GM19240 (cell line): ENCODE measurements around the gene DGKG.

Experiments
- DNase-seq: peaks from one replicate; pipeline ENCODE4 v3.0.0; 2011; ENCODE audit warnings: low spot score; ENCODE audit not compliant: insufficient read length

Gene DGKG

DNA sequence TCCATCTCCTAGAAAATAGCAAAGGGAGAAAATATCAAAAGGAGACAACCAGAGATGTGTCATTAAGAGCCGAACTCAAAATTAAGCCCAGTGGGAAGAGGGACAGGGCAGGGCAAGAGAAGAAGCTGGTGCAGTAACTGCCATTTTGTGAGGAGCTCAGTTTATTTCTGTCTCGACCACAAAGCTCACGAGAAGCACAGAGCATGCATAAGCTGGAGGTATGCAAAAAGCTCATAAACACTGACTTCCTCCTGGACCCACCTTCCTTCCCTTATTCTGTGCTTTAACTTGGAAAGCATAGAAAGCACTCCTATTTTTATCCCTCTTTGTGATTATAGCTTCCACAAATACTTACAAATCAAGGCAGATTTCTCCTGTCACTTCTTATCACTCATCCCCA is 81.3 kb downstream of the DGKG start:
- DNase-seq: no peak

GRCh38 chr3:186277268-186277909 is 84.6 kb downstream of the DGKG start:
- no peak for DNase-seq

DNA sequence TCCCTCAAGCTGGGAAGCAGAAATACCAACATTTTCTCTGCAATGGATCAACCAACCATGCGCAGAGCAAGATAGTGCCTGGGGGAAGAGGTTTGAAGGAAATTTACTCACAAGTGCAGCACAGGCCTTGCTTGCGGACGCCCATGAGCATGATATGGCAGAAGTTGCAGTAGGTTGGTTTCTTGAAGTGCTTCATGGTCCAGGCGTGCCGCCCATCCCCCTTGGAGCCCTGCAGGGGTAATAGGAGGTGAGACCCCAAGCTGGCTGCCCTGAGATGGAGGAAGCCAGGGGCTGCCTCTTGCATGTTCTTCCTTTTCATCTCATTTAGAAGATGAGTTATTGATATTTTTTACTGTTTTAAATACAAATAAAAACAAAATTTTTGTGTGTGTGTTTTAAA is 86.6 kb downstream of the DGKG start:
- no peak for DNase-seq

DNA sequence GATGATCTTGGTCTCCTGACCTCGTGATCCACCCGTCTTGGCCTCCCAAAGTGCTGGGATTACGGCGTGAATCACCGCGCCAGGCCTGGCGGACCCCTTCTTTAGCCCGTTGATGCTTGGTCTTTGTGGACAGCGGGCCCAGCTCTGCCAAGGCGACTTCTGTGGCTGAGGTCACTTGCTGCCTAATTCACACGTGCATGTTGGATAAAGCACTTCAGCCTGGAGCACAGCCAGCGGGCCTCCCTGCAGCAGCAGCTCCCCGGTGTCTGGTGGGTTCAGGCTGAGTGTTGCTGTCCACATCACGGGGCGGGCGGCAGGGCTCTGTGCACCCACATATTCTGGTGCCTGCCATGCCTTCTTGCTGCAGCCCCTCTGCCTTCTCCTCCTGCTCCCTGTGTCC is 88.4 kb downstream of the DGKG start:
- DNase-seq: no peak

DNA sequence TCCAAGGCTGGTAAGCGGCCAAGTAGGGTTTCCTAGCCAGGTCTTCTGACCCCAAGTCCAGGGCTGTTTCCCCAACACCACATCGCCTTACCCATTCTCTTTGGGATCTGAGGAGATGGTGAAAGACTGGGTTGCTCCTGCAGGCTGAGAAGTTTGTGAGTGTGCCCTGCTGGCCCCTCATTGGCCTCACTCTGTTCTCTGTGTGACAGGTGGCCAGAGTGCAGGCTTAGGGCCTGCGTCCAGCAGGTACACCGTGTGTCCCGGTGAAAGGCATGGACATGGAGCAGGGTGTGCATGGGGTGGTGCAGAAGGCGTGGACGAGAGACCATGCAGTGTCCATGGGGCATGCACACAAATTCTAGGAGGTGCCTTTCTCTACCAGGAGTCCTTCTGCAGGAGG is 91.3 kb downstream of the DGKG start:
- DNase-seq: no peak

DNA sequence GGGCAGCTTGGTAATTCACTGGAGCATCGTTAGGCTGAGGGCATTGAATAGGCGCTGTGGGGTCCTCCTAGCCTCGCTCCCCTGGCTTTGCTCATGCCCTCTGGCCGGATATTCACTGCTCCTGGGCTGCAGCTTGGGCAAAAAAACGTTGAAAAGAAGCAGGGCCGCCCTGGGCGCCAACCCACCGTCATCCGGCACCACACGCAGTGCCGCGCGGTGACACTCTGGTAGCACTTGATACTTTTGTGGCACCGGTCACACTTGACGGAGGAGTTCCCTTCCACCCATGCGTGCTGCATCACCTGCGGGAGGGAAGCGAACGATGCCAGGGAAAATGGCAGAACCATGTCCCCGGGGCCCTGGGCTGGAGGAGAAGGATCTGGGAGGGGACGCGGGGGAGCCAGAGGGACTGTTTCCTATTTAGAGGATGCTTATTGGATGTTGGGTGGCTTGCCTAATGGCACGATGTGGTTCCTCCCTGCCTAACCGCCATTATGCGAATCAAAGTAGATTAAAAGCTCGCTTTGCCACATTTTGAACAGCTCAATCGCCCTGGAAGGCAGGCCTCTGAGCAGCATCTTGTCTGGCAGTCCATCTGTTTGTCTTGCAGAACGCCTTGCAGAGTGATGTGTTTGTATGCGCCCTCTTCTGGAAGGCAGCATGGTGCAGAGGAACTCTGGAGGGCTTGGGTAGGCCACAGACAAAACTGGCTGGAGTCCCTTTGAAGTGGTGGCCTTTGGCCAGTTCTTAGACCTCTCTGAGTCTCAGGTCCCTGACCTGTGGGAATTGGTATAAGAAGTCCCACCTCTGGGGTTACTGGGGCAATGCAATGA is 93.2 kb downstream of the DGKG start:
- no peak for DNase-seq

DNA sequence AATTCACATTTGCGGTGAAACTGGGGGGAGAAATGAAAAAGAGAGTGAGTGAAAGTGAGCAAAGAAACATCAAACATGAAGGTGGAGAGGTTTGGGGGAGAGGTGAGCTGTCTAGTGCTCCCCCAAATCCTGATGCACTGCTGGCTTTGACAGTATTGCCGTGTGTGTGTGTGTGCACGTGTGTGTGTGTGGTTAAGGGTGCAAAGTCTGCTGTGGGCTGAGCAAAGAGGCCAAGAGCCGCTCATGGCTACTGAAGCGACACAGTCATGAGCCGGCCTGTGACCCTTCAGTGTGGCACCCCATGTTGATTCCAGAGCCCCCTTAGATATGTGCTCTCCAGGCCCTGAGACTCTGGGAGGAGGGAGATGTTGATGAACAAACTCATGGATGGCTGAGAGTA is 94.3 kb downstream of the DGKG start:
- DNase-seq: no peak

DNA sequence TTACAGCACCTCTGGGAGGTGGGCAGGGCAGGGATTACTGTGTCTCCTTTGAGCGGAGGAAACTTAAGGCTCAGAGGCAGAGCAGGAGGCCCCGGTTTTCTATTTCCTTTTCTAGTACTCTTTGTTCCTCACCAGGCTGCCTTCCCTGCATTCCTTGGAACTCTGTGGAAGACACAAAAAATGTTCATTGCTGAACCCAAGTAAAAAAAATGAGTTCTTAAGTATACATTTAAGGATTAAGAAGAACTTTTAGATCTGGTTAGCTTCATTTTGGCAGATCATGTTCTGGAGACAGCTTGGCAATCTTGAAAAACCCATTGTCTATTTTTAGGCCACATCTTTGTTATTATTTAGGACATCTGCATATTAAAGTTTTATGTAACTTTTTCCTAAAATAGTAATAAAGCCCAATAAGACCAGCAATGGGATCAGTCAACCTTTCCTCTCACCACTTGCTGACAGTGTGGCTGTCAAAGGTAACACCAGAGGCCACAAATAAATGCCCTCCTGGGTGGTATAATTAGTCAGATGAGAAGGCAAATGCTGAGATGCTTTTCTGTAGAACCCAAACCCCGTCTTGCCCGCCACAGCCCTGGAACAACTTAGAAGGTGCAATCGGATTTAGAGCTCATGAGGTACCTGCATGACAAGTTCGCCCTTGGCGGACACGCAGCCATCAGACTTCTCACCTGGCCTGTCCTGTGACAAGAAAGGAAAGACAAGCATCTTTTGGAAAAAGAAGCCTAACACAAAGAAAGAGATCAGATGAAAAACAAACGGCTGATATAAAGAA is 97.2 kb downstream of the DGKG start:
- no peak for DNase-seq

- no peak for DNase-seq
Measured at GRCh38 chr3:186261638-186262037, 100.4 kb downstream of the DGKG start.

GRCh38 chr3:186260726-186261125 is 101.3 kb downstream of the DGKG start:
- no peak for DNase-seq

- DNase-seq: peak; percentile 61
Measured at GRCh38 chr3:186259612-186260383, 102.2 kb downstream of the DGKG start.

GRCh38 chr3:186258968-186259367 is 103.1 kb downstream of the DGKG start:
- DNase-seq: no peak

DNA sequence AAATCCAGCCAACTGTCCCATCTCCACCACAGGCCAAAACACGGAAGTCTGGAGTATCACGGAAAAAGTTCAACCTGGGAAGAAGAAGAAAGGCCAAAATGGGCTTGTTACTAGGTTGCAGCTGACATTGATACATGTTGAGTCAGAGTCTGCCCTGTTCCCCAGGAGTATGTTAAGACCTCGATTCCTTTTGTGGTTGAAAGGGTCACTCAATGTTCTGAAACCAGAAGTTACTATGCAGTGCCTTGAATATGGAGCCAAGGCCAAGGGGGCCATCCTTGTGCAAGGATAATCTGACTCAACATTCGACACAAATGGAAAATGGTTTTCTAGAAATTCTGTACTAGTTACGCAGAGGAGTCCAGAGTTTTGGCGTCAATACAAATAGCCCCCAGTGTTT is 104.2 kb downstream of the DGKG start:
- DNase-seq: no peak

DNA sequence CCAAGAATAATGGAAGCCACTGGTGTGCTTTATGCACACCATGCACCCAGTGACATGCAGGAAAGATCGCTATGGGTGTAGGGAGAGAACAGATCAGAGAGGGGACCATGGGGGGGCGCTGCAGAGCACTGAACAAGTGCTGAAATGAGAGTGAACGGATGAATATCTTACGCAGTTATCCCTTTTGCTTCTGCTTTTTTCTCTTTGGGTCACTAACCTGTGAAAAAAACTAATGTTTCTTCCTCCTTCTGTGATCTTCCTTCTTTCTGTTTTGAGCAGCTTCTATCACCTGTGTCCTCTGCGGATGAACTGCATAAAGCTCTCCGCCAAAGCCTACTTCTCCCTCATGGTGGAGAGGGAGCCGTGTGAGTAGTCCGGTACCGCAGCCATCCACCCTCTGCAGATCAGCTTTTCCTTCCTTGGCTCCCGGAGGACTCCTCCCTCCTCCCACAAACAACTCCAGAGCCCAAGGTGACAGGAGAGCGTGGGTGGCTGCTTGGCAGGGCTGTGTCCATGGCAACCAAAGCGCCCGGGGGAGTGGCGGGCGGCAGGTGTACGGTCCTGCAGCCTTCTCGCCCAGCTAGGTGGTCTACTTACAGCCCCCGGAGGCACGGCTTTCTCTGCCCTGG is 106.2 kb downstream of the DGKG start:
- DNase-seq: no peak

DNA sequence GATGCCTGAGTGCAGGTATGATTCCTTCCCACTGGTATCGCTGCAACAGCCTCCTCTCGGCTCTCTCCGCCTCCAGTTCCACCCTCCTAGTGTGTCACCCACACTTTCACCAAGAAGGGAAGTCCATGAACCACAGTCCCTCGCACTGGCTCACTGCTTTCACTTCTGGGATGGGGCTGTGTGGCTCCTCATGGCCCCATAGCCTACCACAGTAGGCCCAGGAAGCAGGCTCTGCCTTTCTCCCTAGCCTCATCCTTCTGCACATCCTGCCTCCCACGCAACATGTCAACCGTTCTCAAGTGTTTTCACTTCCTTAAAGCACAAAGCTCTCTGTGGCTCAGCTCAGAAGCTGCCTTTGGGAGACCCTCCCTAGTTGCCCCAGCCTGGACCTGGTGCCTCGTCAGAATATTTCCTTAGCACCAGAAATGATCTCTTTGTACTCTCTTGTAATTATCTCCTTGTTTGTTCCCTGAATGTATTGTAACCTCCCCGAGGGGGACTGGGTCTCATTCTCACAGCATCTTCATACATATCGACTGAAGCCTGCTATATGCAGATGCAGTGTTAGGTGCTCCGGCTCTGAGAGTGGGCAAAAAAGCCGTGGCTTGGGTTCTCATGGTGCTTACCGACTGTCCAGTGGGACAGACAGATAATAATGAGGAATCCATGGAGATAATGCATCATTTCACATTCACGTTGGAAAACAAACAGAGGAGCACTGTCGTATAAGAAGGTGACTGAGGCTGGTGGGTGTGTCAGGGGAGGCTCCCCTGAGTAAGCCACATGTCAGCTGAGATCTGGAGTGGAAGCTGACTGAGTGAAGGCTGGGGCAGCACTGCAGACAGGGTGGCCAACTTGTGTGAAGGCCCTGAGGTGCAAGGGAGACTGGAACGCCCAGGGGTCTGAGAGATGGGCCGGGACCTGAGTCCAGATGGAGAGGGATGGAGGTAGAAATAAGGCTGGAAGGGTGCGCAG is 107.1 kb downstream of the DGKG start:
- peak; percentile 41 for DNase-seq

GRCh38 chr3:186251948-186252619 is 110.0 kb downstream of the DGKG start:
- no peak for DNase-seq

- no peak for DNase-seq
Measured at GRCh38 chr3:186248850-186249249, 113.2 kb downstream of the DGKG start.

DNA sequence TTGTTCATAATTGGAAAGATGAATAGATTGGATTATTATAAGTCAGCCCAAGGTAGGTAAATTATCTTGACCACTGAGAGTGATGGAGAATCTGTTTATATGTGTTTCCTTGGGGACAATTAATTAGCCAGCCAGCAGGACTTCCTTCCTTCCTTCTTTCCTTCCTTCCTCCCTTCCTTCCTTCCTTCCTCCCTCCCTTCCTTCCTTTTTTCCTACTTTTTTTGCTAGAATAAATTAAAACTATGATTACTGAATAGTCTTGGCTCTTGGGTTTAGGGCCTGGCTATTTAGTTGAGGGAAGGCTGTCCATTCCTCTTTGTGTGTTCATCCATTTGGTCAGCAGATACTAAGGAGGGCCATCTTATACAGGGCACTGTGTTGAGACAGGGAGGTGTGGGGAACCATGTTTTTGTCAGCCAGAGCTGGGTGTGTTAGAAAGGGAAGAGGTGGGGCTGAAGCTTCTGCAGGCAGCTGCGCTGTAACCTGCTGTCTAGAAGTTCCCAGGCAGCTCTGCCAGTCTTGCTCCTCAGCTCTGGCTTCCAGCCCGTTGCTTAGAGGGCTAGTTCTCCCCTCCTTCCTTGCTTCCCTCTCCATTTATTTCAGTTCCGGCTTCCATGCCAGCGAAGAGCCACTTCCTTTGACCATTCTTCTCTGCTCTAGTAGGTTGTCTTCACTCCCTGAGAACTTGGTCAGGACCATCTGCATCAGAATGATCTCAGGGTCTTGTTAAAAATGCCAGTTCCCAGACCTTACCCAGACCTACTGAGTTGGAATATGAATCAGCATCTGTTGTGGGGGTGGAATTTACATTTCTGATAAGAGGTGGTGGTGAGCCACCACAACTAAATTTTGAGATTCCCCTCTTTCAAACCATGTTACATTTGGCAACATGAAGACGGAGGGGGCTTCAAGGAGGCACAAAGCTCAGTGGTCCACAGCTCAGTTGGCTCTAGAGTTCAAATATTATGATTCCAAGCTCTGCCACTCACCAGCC is 113.9 kb downstream of the DGKG start:
- DNase-seq: no peak
